Colon (tissue), 2 donors: Measurements from ENCODE around the gene IFT57.
"Not testable (repeated sequence)": the region's sequence is repeated elsewhere in the genome, so short reads cannot be mapped to it uniquely, and the experiment has no call there.

Source experiments
- FAIRE-seq: peaks from 2 replicates; lab custom pipeline; 2012; peaks lifted over from hg19 to GRCh38; lab: Jason Lieb, UNC
- donor health status: control.
- donor health status: control.

Gene IFT57

DNA sequence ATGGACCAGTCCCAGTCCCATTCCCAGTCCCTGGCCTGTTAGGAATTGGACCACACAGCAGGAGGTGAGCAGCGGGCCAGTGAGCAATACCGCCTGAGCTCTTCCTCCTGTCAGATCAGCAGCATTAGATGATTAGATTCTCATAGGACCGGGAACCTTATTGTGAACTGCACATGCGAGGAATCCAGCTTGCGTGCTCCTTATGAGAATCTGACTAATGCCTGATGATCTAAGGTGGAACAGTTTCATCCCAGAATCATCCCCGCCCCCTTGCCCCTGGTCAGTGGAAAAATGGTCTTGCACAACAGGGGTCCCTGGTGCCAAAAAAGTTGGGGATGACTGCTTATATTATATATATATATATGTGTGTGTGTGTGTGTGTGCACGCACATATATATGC is 63.1 kb downstream of the IFT57 start:
- no peak for FAIRE-seq

DNA sequence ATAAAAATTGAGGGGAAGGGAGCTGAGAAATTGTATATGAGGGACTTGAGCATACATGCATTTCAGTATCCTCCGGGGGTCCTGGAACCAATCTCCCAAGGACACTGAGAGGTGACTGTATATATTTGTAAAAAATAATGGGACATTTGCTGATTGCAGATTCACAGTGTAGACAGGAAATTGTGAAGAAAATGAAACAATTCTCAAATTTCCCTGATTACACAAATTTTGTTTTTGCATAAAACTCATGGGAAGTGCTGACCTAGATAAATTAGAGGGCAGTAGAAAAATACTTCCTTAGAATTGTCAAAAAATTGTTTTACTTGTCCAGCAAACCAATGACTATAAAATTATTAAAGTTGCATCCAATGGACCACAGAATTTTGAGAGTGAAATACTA is 64.0 kb downstream of the IFT57 start:
- FAIRE-seq = no peak

DNA sequence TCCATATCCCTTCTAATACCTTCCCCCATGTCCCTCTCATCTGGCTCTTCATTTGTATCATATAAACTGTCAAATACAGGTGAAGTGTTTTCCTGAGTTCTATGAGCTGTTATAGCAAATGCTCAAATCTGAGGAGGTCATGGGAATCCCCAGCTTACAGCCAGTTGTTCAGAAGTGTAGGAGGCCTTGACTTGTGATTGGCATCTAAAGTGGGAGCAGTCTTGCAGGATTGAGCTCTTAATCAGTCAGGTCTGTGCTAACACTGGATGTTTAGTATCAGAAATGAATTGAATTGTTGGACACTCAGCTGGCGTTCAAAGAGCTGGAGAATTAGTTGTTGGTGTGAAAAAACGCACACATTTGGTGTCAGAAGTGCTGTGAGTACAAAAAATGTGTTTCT is 65.0 kb downstream of the IFT57 start:
- no peak for FAIRE-seq

DNA sequence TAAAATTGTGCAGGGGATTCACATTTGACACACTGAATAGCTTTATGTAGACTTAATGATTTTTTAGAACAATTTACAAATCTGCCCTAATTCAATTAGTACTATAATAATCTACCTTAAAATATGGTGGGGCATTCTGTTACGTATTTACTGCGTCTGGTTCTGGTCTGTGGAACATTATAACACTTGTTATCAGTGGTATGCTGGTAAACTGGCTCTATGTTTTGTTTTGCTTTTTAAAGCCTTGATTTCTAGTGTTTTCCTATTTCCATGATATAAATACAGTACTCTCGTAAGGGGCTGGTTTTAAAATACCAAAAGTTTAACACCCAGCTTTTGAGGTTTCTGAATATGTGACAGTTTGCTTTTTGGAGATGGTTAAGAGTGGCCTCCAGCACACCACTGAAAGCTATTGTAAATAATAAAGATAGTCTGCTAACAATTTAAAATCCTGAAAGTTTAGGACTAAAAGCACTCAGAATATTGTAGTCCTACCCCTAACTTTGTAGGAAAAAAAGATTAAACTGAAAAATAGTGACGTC is 65.8 kb downstream of the IFT57 start:
- FAIRE-seq = no peak

DNA sequence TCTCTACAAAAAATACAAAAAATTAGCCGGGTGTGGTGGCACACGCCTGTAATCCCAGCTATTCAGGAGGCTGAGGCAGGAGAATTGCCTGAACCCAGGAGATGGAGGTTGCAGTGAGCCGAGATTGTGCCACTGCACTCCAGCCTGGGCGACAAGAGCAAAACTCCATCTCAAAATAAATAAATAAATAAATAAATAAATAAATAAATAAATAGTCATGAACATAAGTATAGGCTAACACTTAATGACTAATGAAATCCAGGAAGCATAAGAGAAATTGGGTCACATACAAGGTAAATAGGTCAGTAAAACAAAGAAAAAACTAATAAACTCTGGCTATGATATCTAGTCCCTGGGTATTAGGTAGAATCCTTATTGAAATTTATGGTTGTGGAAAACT is 66.6 kb downstream of the IFT57 start:
- FAIRE-seq = not testable (repeated sequence)

DNA sequence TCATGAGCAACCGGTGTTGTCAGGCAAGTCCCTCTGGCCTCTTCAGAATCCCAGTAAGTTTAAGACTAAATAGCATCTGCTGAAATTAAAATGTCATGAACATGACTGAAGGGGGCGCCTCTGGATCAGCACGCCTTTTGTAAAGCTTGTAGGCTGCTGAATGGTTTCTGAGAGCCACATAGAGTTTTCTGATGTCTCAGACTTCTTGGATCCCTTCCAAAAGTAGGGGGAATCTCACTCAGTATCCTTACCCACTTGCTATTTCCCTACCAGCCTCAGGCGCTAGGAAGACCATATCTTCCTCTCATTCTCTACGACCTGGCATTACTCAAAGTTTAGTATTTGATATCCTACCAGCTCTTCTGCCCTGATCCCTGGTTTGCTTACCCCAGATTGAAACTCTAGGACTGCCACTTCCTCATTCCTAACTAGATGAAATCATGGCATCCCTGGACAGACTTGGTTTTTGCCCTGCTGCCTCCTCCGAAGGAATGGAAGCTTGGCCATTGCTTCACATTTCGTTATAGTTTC is 68.7 kb downstream of the IFT57 start:
- no peak for FAIRE-seq

DNA sequence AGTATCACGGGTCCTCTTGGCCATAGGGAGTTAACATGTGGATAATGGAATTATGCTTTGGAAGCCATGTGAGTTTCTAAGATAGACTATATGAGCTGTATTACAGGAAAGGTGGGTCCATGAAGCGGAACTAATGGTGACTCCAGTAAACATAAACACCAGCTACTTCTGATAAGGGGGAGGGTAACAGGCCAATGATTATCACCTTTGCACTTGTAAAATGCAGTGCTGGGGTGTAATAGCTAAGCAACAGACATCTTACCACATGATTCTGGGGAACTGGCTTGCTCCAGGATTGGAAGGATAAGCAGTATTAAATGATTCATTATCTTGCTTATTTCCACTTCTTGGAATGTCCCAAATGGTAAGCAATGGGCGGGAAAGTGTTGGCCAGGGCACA is 70.0 kb downstream of the IFT57 start:
- no peak for FAIRE-seq

DNA sequence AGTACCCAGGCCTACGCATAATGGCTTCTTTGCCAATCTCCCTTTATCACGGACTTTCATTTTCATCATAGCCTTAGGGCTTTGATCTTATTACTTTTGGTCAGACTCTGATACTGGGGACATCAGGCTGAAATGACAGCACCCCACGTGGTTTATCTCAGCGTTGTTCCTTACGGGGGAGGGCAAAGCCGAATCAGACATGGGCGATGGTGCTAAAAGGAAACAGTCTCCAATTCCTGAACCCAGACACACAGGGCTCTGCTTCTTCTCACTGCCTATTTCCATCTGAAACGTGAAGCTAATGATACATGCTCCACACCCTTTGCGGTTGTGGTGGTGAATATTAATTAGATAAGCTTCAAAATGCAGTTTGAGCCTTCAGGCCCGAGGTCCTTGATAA is 72.0 kb downstream of the IFT57 start:
- no peak for FAIRE-seq

DNA sequence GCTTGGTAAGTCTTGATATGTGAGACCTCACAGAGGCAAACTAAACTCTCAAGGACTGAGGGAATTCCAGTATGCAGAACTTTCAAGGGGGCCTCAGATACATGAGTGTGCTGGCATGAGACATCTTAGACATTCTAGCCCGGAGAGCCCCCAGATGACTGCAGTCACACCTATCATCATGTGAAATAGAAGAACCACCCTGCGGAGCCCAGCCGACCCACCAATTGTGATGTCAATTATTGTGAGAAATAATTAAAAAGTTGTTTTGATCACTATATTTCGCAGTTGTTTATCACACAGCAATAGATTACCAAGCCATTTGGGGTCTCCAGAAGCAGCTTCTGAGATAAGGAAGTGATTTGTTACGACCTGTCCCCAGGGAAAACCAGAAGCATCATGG is 76.1 kb downstream of the IFT57 start:
- FAIRE-seq = no peak

DNA sequence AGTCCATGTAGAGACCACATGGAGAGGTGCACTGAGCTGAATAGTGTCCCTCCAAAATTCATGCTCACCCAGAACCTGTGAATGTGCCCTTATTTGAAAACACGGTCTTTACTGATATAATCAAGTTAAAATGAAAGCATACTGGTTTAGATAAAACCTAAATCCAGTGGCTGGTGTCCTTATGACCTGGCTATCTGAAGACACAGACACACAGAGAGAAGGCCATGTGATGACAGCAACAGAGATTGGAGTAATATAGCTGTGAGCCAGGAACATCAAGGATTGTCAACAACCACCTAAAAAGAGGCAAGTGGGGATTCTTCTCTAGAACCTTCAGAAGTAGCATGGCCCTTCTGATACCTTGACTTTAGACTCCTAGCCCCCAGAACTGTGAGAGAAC is 76.6 kb downstream of the IFT57 start:
- FAIRE-seq = no peak

DNA sequence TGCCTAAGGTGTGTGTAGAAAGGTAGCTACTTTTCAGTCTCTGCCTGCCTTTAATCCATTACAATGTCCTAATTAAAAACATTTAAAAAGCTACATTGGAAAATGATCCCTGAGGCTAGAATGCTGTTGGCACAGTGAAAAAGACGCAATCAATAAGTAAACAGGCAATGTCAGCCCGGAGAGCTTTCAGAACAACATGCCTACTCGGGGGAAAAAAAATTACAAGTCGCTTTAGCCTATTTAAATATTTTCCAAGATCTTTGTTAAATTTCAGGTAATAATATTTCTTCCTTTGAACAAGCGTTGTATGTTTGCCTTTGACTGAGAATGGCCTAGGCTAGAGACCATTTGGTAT is 84.8 kb downstream of the IFT57 start:
- FAIRE-seq = no peak

DNA sequence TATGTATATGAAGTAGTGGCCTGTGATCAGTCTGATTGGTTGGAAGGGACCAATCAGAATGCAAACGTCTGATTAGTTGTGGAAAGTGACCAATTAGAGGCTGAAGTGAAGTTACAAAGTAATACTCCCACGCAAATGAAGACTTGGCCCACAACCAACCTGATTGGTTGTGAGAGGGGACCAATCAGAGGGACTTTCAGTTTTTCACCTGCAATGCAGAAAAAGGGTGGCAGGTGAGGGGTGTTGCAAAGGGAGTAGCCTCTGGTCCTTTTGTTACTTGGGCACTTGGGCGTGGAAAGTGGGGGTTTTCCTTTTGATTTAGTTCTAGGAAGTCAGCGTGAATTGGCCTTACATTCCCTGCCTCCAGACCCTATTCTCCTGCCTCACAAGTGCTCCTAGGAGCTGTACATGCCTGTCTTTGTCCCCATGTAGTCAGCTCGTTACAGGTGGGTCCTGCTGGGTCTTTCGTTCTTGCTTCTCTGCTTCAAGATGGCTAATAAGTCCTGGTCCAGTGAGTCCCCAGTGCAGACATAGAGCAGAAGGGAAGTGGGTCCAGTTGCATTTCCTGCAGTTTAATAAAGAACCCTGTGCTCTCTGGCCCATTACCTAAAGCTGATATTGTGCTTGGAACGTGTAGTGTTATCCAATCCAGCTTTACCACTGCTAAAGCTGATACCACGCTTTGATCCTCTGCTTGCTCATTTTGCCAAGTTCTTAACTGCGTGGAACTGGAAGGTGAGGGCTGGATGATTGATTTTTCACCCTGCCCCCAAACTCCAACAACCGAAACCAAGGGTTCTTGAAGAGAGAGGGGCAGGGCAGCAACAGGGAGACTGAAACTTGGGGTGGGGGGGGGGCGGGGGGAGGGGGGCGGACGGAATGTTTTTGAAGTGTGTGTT is 85.4 kb downstream of the IFT57 start:
- FAIRE-seq = no peak

DNA sequence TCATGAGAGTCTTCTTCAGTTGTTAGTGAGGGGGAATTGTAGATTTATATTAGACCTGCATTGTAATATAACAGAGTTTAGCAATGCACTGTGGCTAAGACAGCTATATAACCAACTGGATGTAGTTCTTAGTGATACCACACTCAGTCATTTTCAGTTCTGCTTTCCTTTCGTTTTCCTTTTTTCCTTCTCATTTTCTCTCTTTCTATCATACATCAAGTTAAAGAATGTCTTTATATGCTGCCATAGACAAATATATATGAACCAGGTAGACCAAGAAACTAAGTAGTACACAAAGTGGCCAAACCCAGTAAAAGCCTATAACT is 87.7 kb downstream of the IFT57 start:
- FAIRE-seq = no peak

DNA sequence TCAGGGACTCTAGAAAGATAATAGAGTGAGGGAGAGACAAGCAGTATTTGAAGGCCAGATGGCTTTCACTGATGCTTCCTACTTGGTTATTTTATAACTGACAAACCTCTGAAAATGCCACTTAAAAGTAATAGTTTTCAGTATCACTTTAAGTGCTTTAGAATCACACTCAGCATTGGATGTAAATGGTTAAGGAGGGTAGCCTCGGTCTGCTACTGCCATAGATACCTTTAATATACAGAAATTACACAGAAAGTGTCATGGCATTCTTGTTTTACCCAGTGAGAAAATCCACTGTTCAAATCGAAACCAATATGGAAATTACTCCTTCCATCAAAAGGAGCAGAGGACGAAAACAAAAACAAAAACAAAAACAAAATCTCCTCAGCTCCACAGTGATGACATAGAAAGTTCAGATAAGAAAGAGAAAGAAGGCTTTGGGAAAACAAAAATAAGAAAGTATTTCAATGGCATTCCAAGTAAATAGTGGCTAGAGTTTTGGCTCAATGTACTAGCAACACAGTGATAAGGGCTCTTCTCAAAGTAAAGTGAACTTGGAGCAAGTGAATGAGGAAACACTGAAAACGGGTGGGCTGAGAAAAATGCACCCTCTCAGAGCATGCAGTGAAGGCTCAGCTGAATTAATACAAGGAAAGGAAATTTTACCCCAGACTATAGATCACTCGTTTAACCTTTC is 88.2 kb downstream of the IFT57 start:
- no peak for FAIRE-seq

DNA sequence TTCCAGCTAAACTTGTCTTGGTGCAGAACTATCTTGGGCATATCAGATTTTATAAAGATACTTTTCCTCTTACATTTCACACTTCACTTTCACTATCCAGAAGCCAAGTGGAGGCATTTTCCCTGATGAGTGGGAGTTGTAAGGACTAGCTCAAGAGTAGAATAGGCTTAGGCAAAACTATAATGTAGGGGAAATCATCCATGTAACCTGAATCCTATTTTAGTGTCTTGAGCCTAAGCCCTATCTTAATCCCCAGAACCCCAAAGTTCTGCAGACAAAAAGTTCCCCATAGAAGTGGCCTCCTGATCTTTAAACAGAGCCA is 89.2 kb downstream of the IFT57 start:
- FAIRE-seq = no peak

DNA sequence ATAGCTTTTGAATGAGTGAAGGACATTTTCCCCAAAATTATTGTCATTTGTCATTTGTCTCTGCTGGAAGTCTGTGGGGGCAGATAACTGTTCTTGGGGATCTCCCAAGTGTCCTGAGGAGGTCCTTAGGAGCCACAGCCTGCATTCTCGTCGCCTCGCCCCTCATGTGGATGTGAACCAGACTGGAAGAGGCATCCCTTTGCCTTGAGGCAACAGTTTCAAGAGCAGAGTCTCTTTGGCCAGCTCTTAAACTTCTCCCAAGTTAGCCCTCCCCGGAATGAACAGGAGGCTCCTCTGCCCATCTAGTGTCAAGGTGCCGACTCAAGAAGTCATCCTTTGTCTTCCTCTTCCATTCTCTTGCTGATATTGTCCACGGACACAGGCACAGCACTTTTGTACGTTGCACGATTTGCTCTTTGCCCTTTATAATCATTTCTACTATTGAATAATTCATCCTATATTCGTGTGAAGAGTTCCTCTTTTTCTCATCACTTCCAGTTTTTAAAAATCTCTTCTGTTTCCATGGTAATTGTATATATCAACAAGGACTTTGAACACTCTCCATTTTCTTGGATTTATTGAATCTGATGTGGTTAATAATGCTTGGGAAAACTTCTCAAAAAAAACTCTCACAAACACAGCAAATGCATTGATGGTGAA is 90.6 kb downstream of the IFT57 start:
- FAIRE-seq = no peak

DNA sequence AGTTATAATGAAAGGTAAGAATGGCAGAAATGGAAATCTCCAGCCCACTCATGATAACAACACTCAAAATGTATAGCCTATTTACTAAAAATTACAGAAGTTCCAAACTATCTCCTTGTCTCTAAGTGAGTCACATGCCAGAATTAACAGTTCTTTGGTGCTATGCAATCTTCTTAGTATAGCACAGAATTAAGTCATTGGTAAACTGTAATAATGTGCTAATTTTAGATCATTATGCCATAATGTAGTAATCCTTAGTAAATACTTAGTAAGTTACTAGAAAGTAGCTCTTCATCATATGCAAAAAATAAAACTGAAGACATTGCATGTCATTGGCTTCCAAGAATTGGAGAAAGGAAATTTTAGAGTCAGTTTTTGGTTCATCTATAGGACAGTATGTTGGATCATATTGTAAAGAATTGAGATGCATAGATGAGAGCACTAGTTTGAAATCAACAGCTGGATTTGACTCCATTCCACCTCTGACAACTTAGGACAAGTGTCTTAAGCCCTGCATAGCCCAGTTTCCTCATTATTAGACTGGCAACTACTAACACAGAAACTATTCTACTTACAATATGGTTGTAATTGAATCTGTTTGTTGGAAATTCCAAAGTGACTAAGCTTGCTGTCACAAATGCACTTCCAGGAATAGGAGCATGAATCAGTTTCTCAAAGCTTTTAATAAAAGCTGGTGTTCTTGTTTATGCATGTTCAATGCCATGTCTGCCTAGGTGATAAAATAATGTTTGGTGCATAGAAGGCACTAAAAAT is 91.3 kb downstream of the IFT57 start:
- no peak for FAIRE-seq

DNA sequence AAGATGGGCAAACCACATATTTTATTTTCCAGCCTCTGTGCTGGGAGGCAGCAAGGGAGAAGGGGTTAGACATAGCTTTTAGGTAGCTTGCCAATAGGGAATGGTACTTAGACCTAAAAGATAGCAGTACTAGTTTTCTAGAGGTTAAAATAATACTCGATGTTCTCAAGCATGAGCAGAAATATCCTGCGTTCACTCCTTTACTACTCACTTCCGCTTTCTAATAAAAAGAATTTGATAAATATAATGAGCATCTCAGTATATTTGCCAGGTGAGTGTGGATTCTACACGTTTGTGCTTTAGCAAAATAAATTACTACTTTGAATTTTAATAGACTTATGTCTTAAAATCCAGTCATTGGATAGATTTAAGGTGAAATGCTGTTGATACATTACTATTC is 92.0 kb downstream of the IFT57 start:
- FAIRE-seq = no peak

DNA sequence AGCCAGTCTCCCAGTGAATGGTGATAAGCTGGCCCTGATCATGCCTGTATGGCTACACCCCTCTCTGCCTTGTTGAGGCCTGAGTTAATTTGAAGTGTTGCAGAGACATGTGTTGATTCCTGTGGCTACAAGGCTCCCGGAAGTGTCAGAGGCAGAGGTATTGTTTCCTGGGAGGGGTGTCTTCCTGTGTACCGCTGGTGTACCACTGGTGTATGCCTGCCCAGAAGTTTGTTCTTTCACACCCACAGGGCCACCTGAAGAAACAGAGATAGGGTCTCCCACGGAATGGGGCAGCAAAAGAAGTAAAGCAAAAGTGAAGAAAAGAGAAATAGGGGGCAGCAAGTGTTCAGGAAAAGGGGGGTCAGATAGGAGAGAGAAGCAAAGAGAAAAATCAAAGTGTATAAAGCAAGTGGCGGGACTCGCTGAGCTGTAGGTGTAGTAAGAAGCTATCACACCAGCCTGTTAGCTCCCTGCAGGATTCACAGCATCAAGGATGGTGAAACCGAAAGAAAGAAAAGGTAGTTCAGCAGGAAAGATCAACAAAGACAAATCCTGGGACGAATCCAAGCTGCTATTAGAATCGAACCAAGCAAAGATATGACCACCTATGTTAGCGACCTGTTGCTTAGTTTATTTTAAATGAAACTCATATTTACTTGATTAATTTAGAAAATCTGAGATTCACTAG is 94.8 kb downstream of the IFT57 start:
- no peak for FAIRE-seq

DNA sequence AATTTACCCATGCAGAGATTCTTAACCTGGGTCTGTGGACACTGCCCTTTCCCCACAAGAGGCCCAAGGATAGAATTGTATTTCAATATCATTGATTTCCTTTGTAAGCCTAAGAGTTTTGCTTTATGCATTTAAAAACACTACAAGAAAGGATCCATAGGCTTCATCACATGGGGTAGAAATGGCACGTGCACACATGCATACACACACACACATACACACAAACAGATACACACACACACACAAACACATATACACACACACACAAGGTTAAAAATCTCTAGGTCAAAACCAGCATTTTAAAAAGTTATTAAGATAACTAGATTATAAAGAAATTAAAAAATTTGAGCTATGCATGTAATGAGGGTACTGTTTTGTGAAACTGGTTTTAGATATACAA is 95.9 kb downstream of the IFT57 start:
- no peak for FAIRE-seq

DNA sequence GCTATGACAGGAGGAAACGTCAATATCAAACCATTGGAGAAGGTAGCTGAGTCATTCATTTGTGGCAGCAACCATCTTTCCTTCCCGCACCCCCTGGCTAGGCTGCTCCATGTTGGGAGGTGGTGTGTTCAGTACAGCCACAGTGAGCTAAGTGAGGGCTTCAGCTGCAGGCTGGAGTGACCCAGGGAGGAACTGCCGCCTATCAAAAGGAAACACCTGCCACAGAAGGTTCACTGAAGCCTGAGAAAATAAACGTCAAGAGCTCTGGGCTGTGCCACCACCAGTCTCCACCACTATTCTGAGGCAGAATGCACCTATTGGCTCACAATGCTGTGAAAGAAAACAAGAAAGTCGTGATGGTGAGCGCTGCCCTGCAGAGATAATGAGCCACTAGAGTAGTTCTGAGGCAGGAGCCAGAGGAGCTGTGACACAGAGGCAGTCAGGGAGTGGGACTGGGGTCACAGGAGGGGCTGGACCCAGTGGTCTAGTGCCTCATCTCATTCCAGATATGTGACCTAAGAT is 96.6 kb downstream of the IFT57 start:
- FAIRE-seq = no peak
